ENCODE data around the gene CPZ. TPM values are rescaled to one million over a fixed set of nuclear protein-coding genes. Genes with fewer than 3 reads are reported as not detected.

CPZ gene
- total RNA-seq, 1 donor from 2014 or later: 0.86 TPM

DNA sequence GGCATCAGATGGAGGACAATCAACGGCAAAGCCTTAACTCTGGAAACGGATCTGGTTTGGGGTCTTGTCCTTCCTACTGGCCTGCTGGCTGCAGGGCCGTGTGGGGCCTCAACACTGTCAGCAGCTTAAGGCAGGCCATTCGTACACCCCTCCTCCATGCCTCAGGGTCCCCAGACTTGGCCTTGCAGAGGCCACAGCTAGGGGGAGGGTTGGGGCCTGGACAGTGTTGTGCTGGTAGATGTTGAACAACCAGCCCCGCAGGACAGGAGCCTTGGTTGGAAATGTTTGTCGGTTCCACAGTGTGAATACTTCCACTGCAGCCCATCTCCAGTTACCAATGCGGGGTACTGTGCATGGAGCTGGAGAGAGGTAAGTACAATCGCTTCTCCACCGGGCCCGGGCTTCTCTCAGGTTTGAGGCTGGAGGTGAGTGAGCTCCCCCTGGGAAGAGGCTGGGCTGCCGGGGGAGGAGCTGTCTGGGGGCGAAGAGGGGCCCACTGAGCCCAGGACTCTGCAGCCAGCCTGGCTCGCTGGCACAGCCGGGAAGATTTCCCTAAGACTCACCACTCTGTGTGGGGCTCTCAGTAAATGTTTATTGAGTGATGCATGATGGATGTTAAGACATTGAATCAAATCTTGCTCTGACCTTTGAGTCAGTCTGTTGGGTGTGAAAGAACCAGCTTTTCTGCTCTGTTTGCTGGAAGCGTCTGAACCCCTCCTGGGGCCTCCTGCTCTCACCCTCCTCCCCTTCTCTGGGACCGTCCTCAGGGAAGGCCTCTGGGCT is 32.1 kb upstream of the CPZ start:
- no peak for DNase-seq (ENCODE audit: low read depth)
- TF ChIP-seq, protein P1, sequence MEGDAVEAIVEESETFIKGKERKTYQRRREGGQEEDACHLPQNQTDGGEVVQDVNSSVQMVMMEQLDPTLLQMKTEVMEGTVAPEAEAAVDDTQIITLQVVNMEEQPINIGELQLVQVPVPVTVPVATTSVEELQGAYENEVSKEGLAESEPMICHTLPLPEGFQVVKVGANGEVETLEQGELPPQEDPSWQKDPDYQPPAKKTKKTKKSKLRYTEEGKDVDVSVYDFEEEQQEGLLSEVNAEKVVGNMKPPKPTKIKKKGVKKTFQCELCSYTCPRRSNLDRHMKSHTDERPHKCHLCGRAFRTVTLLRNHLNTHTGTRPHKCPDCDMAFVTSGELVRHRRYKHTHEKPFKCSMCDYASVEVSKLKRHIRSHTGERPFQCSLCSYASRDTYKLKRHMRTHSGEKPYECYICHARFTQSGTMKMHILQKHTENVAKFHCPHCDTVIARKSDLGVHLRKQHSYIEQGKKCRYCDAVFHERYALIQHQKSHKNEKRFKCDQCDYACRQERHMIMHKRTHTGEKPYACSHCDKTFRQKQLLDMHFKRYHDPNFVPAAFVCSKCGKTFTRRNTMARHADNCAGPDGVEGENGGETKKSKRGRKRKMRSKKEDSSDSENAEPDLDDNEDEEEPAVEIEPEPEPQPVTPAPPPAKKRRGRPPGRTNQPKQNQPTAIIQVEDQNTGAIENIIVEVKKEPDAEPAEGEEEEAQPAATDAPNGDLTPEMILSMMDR (conservative IDR thresholded peaks at IDR 0.05; ENCODE audit: low read depth, low read length): no peak
- H3K4me3 ChIP-seq (ENCODE audit: low read depth, low read length): no peak overlapping the region

DNA sequence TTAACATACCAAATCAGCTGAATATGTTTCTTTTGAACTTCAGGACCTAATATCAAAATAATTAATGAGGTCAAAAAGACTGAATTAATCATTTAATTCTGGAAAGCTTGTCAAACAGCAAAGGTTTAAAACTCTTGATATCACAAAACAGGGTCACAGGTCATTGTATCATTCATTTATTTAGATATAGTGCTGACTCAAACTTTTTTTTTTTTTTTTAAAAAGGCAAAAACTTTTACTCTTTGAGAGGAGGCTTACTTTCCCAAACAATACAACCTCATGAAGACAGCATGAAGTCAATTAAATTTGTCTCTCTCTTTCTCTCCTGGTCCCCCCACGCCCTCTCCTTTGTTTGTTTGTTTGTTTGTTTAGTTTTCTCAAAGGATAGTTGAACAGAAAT is 28.0 kb upstream of the CPZ start:
- TF ChIP-seq, protein P1 (conservative IDR thresholded peaks at IDR 0.05; ENCODE audit: low read depth, low read length): no peak

GRCh38 chr4:8568068-8568668 is 24.4 kb upstream of the CPZ start:
- no peak overlapping the region for H3K4me3 ChIP-seq (ENCODE audit: low read depth, low read length)
- DNase-seq (ENCODE audit: low read depth): no peak
- TF ChIP-seq, protein P1 (conservative IDR thresholded peaks at IDR 0.05; ENCODE audit: low read depth, low read length): no peak

More for the DNA sequence above, 28.0 kb upstream of the CPZ start:
- H3K4me3 ChIP-seq (ENCODE audit: low read depth, low read length): no peak overlapping the region
- no peak for DNase-seq (ENCODE audit: low read depth)

DNA sequence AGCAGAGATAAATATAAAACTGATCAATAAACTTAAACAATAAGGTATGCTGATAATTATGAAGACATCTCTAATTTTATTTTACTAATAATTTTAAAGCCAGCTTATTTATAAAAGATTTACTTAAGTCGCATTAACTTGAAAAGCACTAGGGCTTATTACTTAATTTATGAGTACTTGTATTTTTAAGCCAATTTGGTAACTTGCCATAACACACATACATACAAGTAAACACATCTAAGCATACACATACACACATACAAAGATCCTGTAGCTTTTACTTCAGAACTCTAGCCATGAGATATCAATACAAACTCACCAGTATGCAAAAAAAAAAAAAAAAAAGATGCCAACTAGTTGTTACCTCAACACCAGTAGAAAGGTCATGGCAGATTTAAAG is 22.4 kb upstream of the CPZ start:
- TF ChIP-seq, protein P1 (conservative IDR thresholded peaks at IDR 0.05; ENCODE audit: low read depth, low read length): no peak
- H3K4me3 ChIP-seq (ENCODE audit: low read depth, low read length): no peak overlapping the region
- no peak for DNase-seq (ENCODE audit: low read depth)

- no peak for DNase-seq (ENCODE audit: low read depth)
Measured at GRCh38 chr4:8571702-8572685, 20.6 kb upstream of the CPZ start.

GRCh38 chr4:8573266-8573665 is 19.3 kb upstream of the CPZ start:
- no peak overlapping the region for H3K4me3 ChIP-seq (ENCODE audit: low read depth, low read length)
- no peak for DNase-seq (ENCODE audit: low read depth)

More at GRCh38 chr4:8571702-8572685, 20.6 kb upstream of the CPZ start:
- H3K4me3 ChIP-seq (ENCODE audit: low read depth, low read length): no peak overlapping the region
- TF ChIP-seq, protein P1 (conservative IDR thresholded peaks at IDR 0.05; ENCODE audit: low read depth, low read length): no peak

More at GRCh38 chr4:8573266-8573665, 19.3 kb upstream of the CPZ start:
- TF ChIP-seq, protein P1 (conservative IDR thresholded peaks at IDR 0.05; ENCODE audit: low read depth, low read length): no peak
